ENCODE results near the gene TMEM61.
A peak's percentile ranks its signal among the peaks of the same experiment; 100 is the strongest.

The TMEM61 gene

GRCh38 chr1:54986025-54986424, 5.6 kb downstream of the TMEM61 start:
- no peak for DNase-seq

- DNase-seq, result no peak
Observed at GRCh38 chr1:54986533-54986932, 6.1 kb downstream of the TMEM61 start.

- no peak for DNase-seq
Observed at GRCh38 chr1:54987427-54987826, 7.0 kb downstream of the TMEM61 start.

GRCh38 chr1:54987919-54988705, 7.7 kb downstream of the TMEM61 start:
- DNase-seq, result no peak

- DNase-seq, result no peak
Observed at GRCh38 chr1:54988975-54989374, 8.5 kb downstream of the TMEM61 start.

- no peak for DNase-seq
Observed at GRCh38 chr1:54989473-54989872, 9.0 kb downstream of the TMEM61 start.

- DNase-seq, result no peak
Observed at GRCh38 chr1:54989968-54990810, 9.8 kb downstream of the TMEM61 start.

- no peak for DNase-seq
Observed at GRCh38 chr1:54990916-54991315, 10.5 kb downstream of the TMEM61 start.

GRCh38 chr1:54991939-54992338, 11.5 kb downstream of the TMEM61 start:
- no peak for DNase-seq

GRCh38 chr1:54993140-54993539, 12.7 kb downstream of the TMEM61 start:
- no peak for DNase-seq

- no peak for DNase-seq
Observed at GRCh38 chr1:54994355-54994990, 14.0 kb downstream of the TMEM61 start.

GRCh38 chr1:54995013-54995760, 14.8 kb downstream of the TMEM61 start:
- DNase-seq, result no peak

GRCh38 chr1:54995835-54996234, 15.4 kb downstream of the TMEM61 start:
- no peak for DNase-seq

GRCh38 chr1:54996359-54996868, 16.0 kb downstream of the TMEM61 start:
- peak; percentile 84 for DNase-seq

- DNase-seq, result no peak
Observed at GRCh38 chr1:54996869-54997710, 16.7 kb downstream of the TMEM61 start.

- no peak for DNase-seq
Observed at GRCh38 chr1:54997711-54997986, 17.2 kb downstream of the TMEM61 start.

GRCh38 chr1:54998100-54998499, 17.7 kb downstream of the TMEM61 start:
- DNase-seq, result no peak

GRCh38 chr1:54998677-54999076, 18.2 kb downstream of the TMEM61 start, which contains the start of gene BSND:
TSS of gene BSND (plus strand) at chr1:54998933. CDS start at chr1:54999187, 254 bp downstream.
- DNase-seq, result no peak

- no peak for DNase-seq
Observed at GRCh38 chr1:55000110-55001085, 20.0 kb downstream of the TMEM61 start.

GRCh38 chr1:55001311-55001710, 20.9 kb downstream of the TMEM61 start:
- DNase-seq, result no peak

GRCh38 chr1:55002686-55003085, 22.3 kb downstream of the TMEM61 start:
- DNase-seq, result no peak
